GM18511 (cell line): ENCODE measurements around the gene ITPK1.
"Not testable (repeated sequence)": the region's sequence is repeated elsewhere in the genome, so short reads cannot be mapped to it uniquely, and the experiment has no call there.

Experiments
- ATAC-seq: cut with Tn5 transposase; IDR thresholded peaks from one replicate; pipeline ENCODE4 v1.9.1; 2021; ENCODE audit warnings: mild to moderate bottlenecking, moderate library complexity; ENCODE audit not compliant: unreplicated experiment

ITPK1 gene

GRCh38 chr14:93105856-93106255 lies 9.9 kb downstream of the ITPK1 start:
- not testable (repeated sequence) for ATAC-seq

DNA sequence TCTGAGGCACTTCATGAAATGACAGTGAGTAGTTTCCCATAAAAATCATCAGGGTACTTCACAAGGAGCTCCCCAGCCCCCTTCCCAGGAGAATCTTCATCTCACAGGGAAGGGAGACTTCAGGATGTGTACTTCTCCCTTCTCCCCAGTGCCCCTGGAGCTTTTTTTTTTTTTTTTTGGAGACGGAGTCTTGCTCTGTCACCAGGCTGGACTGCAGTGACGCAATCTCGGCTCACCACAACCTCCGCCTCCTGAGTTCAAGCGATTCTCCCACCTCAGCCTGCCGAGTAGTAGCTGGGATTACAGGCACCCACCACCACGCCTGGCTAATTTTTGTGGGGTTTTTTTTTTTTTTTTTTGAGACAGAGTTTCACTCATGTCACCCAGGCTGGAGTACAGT lies 10.4 kb downstream of the ITPK1 start:
- ATAC-seq, result no peak

DNA sequence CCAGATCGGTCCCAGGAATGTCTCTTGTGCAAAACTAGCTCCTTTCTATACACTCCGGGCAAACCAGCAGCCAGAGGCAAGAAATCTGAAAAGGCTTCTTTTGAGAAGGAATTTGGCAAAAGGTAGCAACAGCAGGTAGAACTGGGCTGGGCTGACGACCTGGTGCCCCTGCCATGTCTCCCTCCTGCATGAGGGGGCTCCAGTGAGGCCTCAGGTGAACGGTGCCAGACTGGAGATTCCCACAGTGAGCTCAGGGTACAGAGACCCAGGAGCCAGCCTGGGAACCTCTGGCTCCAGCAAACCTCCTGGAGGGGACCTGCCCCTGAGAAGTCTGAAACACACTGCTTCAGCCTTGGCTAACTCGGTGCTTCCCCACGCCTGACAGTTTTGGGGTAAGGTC lies 10.8 kb downstream of the ITPK1 start:
- ATAC-seq, result no peak

GRCh38 chr14:93103392-93104080 lies 12.2 kb downstream of the ITPK1 start:
- peak; percentile 96 for ATAC-seq

GRCh38 chr14:93102141-93102540 lies 13.6 kb downstream of the ITPK1 start:
- no peak for ATAC-seq

GRCh38 chr14:93101181-93101580 lies 14.5 kb downstream of the ITPK1 start:
- no peak for ATAC-seq

- ATAC-seq, result no peak
Measured at GRCh38 chr14:93100570-93100969, 15.2 kb downstream of the ITPK1 start.

GRCh38 chr14:93100100-93100499 lies 15.6 kb downstream of the ITPK1 start:
- ATAC-seq, result no peak

DNA sequence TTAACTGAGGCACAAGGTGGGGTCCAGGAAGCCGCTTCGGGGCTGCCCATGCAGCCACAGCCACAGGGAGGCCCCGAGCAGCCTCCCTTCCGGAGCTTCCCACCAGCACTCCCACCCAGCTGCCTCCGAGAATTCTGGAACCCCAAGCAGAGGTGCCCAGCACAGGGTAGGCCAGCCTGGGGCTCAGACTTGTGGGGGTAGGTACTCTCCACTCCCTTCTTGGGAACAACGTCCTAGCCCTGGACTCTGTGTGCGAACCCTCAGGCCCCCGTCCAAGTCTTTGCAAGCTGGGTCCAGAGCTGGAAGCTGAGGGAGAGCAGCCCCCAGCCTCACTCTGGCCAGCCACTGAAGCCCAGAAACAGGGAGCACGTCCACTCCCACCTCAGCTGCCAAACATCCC lies 16.1 kb downstream of the ITPK1 start:
- ATAC-seq, result no peak

DNA sequence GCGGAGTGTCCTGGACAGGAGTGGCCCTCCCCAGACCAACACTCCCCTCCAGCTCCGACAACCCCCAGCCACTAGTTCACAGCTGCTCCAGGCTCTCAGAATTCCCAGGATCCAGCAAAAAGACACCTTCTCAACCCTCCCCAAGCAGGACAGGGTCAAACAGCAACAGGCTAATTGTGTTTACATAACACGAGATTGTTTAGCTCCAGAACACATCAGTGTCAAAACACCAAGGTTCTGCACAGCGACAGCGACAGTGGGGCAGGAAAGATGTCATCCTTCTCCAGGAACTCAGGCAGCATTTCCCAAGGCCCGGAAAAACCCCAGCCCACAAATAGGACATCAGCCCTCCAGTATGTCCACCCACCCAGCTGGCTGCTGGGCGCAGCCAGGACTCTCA lies 16.5 kb downstream of the ITPK1 start:
- ATAC-seq, result no peak

DNA sequence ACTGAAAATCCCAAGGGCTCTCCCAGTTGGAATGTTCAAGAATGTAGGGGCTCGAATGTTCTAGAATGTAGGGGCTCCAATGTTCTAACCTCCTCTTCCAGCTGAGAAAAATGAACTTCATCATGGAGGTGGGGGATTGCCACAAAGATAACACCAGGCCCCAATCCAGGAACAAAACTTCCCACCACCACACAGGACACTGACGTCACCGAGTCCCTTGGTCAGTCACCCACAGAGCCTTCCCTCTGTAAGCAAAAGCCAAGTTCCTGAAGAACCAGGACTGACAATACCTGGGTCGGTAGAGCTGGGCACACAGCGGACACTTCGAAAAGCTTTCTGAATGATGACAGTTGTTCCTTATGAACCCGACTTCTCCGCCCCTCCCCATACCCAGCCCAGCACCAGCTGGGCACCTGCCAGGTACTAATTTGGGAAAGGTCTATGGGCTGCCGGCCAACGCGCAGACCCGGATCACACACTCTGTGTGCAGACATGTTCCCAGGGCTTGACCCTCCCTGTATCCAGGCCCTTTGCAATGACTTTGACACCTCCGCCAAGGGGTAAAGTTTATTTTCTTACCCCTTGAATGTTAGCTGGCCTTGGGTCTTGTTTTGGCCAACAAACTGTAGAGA lies 18.9 kb downstream of the ITPK1 start:
- no peak for ATAC-seq

GRCh38 chr14:93095742-93096510 lies 19.8 kb downstream of the ITPK1 start:
- no peak for ATAC-seq

DNA sequence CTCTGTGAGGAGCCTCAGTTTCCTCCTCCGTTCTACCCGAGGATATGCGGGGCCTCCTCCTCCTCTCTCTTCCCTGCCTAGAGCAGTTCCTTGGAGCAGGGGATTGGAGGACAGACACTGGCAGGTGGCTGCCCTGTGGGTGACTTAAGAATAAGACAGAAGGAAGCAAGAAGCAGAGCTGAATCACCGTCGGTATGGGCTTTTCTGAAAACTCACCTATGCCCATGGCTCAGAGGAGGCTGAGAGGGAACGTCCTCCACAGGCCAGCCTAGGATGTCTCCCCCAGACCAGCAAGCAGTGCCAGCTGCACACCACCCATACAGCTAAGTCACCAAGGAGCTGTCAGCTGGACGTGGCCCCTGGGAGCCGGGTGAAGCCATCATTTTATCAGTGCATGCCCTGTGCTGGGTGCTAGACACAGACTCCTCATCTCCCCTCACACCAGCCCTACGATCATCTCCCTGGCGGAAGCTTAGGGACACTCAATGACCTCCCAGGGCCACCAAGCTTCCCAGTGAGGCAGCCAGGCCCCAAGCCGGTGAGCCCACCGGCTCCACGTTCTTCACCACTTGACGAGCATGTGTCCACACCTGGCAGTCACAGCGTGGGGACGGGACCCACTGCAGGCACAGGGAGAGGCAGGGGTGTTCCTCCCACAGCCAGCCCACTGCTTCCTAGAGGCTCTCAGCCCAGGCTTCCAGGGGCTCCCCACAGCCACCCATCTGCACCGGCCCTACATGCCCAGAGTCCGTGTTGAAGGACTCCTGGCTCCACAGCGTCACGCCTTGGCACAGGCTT lies 21.4 kb downstream of the ITPK1 start:
- no peak for ATAC-seq

GRCh38 chr14:93092606-93093556 lies 22.8 kb downstream of the ITPK1 start:
- no peak for ATAC-seq

- no peak for ATAC-seq
Measured at GRCh38 chr14:93091666-93092065, 24.1 kb downstream of the ITPK1 start.

GRCh38 chr14:93090826-93091555 lies 24.7 kb downstream of the ITPK1 start:
- ATAC-seq, result no peak

GRCh38 chr14:93089521-93090269 lies 26.0 kb downstream of the ITPK1 start:
- ATAC-seq, result no peak

- ATAC-seq, result peak; percentile 73
Measured at GRCh38 chr14:93086441-93087055, 29.2 kb downstream of the ITPK1 start.
